MM.1S (cell line): Measurements from ENCODE around the gene PPP2R2C.

ENCODE experiments used
- CTCF ChIP-seq: fragments of 300-600 bp; sonication (generic); IDR thresholded peaks from 2 replicates; pipeline ENCODE4 v1.5.1; 2016; ENCODE audit warnings: antibody characterized with exemption, low read length, mixed read lengths
- EZH2 ChIP-seq: fragments of 300-600 bp; sonication (generic); optimal IDR thresholded peaks from 2 replicates; pipeline ENCODE3; 2017; ENCODE audit warnings: low read depth, mild to moderate bottlenecking, antibody characterized with exemption, low read length, mixed read lengths
- EZH2phosphoT487 ChIP-seq: fragments of 300-600 bp; sonication (generic); IDR thresholded peaks from 2 replicates; pipeline ENCODE4 v1.6.1; 2018; ENCODE audit warnings: antibody characterized with exemption, low read length

DNA sequence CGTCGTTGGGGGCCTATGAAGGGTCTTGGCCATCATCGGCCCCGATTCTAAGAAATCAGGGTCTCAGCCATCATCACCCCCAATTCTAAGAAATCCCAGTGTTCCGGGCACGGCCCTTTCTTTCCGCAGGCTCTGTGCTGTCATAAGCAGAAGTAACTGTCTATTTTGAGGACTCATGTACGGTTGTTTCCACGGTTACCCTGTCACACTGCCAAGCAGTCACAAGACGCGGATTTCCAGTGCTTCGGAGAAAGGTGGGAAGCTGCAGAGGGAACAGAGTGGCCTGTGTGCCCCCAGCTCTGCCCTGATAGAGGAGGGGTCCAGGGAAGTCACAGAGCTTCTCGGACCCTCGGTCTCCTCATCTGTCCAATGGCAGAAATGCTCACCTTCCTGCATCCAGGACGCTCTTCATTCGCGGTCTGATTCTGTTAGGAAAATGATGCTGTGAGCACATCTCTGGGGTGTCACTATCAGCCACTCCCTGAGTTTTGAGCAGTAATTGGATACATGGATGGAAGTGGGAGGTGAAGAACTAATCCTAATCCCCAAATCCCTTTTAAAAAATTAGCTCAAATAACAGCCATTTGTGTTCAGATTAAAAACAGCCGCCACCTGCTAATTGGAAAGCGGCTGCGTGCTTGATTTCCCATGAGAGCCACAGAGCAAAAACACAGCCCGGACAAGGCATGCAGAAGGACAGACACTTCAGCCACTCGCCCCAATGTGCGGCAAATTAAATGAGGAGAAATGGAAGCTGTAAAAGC lies 129.7 kb downstream of the PPP2R2C start:
- TF ChIP-seq CTCF (no peak), EZH2 (no peak), EZH2phosphoT487 (no peak)
